NT2/D1 (cell line): ENCODE data around the gene ANKFN1.

Experiments used
- DNase-seq: peaks from one replicate; pipeline ENCODE4 v3.0.0-alpha.2; 2011; ENCODE audit warnings: low read depth, low spot score
- H3K27me3 ChIP-seq: 2 replicates; pipeline ENCODE4 v1.6.0; 2011; ENCODE audit warnings: mild to moderate bottlenecking; ENCODE audit not compliant: insufficient read length, insufficient read depth
- H3K36me3 ChIP-seq: 2 replicates; pipeline ENCODE4 v1.6.1; 2011; ENCODE audit warnings: mild to moderate bottlenecking, low read length, mixed read lengths; ENCODE audit not compliant: insufficient read depth, insufficient read length
- H3K4me1 ChIP-seq: 2 replicates; pipeline ENCODE4 v1.5.1; 2011; ENCODE audit not compliant: insufficient read depth, insufficient read length
- H3K4me3 ChIP-seq: 2 replicates; pipeline ENCODE4 v1.5.1; 2011; ENCODE audit warnings: low read depth; ENCODE audit not compliant: insufficient read length
- H3K9ac ChIP-seq: 2 replicates; pipeline ENCODE4 v1.6.0; 2011; ENCODE audit warnings: low read depth; ENCODE audit not compliant: insufficient read length
- H3K9me3 ChIP-seq: 2 replicates; pipeline ENCODE4 v1.5.1; 2011; ENCODE audit warnings: mild to moderate bottlenecking, low read length; ENCODE audit not compliant: insufficient read depth
- SUZ12 ChIP-seq: IDR thresholded peaks from 2 replicates; pipeline ENCODE4 v1.6.1; 2011; ENCODE audit not compliant: insufficient read length, insufficient read depth; ENCODE audit errors: extremely low read depth
- YY1 ChIP-seq: IDR thresholded peaks from 2 replicates; pipeline ENCODE4 v1.6.1; 2011; ENCODE audit not compliant: insufficient read length, insufficient read depth
- ZNF274 ChIP-seq: IDR thresholded peaks from 2 replicates; pipeline ENCODE4 v1.6.1; 2011; ENCODE audit warnings: mild to moderate bottlenecking, low read depth, low read length

Gene ANKFN1

DNA sequence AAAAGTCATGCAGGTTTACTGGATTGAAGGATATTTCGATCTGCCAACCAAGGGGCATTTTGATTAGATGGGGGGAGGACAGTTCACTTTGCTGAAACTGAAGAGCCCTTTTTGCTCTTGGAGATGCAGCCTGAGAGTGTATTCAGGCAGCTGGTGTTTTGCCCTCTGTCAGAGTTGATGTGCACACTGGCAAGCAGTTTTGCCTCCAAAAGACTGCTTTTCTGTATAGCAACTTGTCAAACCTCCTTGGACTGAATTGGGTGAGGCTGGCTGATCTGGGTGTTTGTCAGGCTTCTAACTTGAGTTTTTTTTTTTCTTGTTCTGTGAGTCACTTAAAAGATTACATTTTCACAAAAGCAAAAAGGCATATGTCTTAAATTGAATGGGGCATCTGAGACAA lies 22.6 kb upstream of the ANKFN1 start:
- Histone ChIP-seq H3K4me3 (no peak overlapping the region), H3K27me3 (no peaks in the 10 kb centered on the region), H3K36me3 (no peaks in the 10 kb centered on the region), H3K9ac (no peak overlapping the region), H3K9me3 (no peaks in the 10 kb centered on the region), H3K4me1 (no peaks in the 10 kb centered on the region)
- TF ChIP-seq SUZ12 (no peak), YY1 (no peak), ZNF274 (no peak)
- no peak for DNase-seq

GRCh38 chr17:56131431-56131830 lies 21.8 kb upstream of the ANKFN1 start:
- no peak overlapping the region for H3K4me3 ChIP-seq
- no peaks in the 10 kb centered on the region for H3K27me3 ChIP-seq
- DNase-seq: no peak
- H3K36me3 ChIP-seq: no peaks in the 10 kb centered on the region
- no peak overlapping the region for H3K9ac ChIP-seq
- H3K9me3 ChIP-seq: no peaks in the 10 kb centered on the region
- H3K4me1 ChIP-seq: no peaks in the 10 kb centered on the region
- TF ChIP-seq YY1 (no peak), ZNF274 (no peak), SUZ12 (no peak)

DNA sequence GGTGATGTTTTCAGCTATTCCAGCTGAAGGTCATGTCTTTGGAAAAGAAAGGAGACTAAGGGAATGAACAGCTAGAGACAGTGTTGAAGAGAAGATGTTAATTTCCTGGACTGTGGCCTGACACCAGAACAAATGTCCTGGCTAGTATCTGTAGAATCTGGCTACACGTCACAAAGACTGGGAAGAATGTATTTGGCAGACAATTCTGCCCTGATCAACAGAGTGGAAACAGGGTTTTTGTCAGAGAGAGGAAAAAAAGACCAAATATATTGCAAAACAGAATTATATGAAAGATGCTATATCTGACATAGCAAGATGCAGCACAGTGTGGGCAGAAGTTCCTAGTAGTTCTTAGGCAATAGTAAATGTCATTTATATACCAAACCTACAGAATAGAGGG lies 17.0 kb upstream of the ANKFN1 start:
- Histone ChIP-seq H3K4me3 (no peak overlapping the region), H3K9ac (no peak overlapping the region), H3K9me3 (no peaks in the 10 kb centered on the region), H3K4me1 (no peaks in the 10 kb centered on the region), H3K36me3 (no peaks in the 10 kb centered on the region), H3K27me3 (no peaks in the 10 kb centered on the region)
- DNase-seq: no peak
- TF ChIP-seq ZNF274 (no peak), YY1 (no peak), SUZ12 (no peak)

DNA sequence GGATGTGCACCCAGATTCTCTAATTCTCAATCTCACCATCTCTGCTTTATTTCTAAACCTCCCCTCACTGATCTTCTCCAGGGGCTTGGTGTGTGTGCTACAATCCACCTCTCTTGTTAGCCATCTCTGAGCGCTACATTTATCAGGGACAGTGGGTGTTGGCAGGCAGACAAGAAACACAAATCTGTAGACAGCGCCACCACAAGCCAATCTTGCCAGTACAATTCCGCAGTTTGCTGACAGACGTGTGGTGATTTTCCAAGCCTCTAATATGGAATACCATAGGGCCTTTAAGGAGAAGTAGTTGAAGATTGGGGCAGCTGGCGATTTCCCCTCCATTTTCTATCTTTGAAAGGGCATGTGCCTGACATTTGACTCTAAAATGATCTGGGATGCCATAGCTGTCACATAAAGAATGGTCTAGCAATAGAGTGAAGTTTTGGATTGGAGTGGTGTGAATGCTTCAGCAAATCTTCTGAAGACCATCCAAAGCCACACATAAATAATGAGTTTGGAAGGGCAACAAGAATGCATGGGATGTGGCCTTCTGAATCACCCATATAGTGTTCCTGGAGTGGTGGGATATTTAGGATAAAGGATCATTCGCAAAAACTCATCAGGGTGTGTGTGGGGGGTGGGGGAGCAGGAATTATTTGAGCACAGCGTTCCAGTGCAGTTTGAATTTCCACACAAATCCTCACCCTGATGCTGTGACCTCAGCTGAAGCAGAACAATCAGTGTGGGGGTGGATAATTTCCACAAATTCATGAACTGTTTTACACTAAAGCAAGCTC lies 12.0 kb upstream of the ANKFN1 start:
- no peak for DNase-seq
- Histone ChIP-seq H3K9me3 (peaks cover 5% of the 10 kb centered on the region), H3K4me1 (no peaks in the 10 kb centered on the region), H3K27me3 (no peaks in the 10 kb centered on the region), H3K4me3 (no peak overlapping the region), H3K36me3 (no peaks in the 10 kb centered on the region), H3K9ac (no peak overlapping the region)
- TF ChIP-seq ZNF274 (no peak), YY1 (no peak), SUZ12 (no peak)

DNA sequence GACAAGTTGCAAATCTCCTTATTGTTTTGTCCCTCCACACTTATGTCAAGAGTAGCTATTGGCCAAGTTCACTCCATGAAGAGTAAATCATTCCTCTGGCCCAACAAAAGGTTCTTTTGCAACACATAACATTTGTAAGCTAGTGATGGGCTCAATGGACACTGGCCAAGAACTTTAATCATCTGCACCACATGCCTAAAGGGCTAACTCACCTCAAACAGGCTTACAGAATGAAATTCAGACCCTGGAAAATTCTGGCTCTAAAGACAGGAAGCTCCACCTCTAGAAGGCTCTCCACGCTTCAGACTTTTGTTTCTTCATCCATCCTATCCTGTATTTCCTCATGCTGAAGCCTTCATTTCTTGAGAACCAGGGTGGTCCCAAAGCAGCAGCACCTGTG lies 10.9 kb upstream of the ANKFN1 start:
- H3K4me3 ChIP-seq: no peak overlapping the region
- no peaks in the 10 kb centered on the region for H3K4me1 ChIP-seq
- no peak overlapping the region for H3K9ac ChIP-seq
- no peak for TF ChIP-seq YY1
- no peak for TF ChIP-seq SUZ12
- TF ChIP-seq ZNF274: no peak
- no peak for DNase-seq
- H3K36me3 ChIP-seq: no peaks in the 10 kb centered on the region
- no peaks in the 10 kb centered on the region for H3K27me3 ChIP-seq
- peaks cover 11% of the 10 kb centered on the region for H3K9me3 ChIP-seq

DNA sequence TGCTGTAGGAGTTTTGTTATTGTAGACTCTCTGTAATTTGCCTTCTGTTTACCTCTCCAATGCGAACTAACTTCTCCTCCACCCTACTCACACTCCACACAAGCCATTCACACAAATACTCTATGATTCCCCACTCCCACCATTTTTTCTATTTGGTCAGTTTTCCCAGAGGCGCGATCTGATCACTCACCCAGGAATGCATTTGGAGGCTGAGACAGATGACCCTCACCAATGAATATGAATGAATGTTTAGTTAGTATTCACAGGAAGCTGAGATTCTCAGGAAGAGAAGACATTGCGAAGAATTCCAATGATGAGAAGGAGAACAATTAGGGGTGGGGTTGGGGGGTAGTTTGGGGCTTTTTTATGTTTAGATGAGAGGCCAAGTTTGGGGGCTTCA lies 10.5 kb upstream of the ANKFN1 start:
- peaks cover 11% of the 10 kb centered on the region for H3K9me3 ChIP-seq
- no peak overlapping the region for H3K4me3 ChIP-seq
- TF ChIP-seq YY1: no peak
- no peak for TF ChIP-seq SUZ12
- no peak for TF ChIP-seq ZNF274
- H3K4me1 ChIP-seq: no peaks in the 10 kb centered on the region
- no peak for DNase-seq
- H3K36me3 ChIP-seq: no peaks in the 10 kb centered on the region
- H3K9ac ChIP-seq: no peak overlapping the region
- no peaks in the 10 kb centered on the region for H3K27me3 ChIP-seq

DNA sequence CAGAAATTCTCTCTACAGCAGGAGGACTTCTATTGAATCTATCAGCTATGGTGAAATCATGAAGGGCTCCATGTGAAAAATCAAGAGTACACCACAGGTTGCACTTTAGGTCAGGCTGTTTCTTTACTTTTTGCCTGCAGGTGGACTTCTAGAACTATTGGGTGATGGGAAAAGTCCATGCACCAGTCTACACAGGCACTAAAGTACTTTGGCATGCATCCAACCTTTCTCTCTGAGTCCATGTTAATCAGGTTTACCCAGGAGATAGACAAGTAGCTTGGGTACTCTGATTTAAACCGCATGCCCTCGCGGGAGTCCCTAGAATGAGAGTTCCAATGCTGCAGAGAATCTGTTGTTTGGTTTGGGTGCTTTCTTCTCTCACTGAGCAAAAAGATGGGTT lies 9.1 kb upstream of the ANKFN1 start:
- H3K9me3 ChIP-seq: peaks cover 11% of the 10 kb centered on the region
- no peak for TF ChIP-seq SUZ12
- TF ChIP-seq ZNF274: no peak
- no peak for TF ChIP-seq YY1
- H3K9ac ChIP-seq: no peak overlapping the region
- no peak overlapping the region for H3K4me3 ChIP-seq
- H3K36me3 ChIP-seq: no peaks in the 10 kb centered on the region
- H3K4me1 ChIP-seq: no peaks in the 10 kb centered on the region
- H3K27me3 ChIP-seq: no peaks in the 10 kb centered on the region
- DNase-seq: no peak

DNA sequence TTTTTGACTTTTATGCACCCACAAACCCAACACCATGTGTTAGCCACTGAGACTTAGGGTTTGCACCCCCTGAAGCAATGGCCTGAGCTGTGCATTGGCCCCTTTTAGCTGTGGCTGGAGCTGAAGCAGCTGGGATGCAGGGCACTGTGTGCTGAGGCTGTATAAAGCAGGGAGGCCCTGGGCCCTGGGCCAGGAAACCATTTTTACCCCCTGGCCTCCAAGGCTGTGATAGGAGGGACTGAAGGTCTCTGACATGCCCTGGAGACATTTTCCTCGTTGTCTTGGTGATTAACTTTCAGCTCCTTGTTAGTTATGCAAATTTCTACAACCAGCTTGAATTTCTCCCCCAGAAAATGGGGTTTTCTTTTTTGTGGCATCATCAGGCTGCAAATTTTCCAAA lies 6.7 kb upstream of the ANKFN1 start:
- Histone ChIP-seq H3K4me3 (no peak overlapping the region), H3K9me3 (peaks cover 11% of the 10 kb centered on the region), H3K4me1 (no peaks in the 10 kb centered on the region), H3K27me3 (no peaks in the 10 kb centered on the region), H3K36me3 (no peaks in the 10 kb centered on the region), H3K9ac (no peak overlapping the region)
- no peak for DNase-seq
- TF ChIP-seq YY1 (no peak), SUZ12 (no peak), ZNF274 (no peak)
